HEK293 (cell line): ENCODE results near the gene ATP6V1A.

Source experiments
- CTCF ChIA-PET: fragments of 350-600 bp; formaldehyde crosslinking; extraction: SDS; loops from one replicate; lab custom pipeline; 2021; ENCODE audit warnings: antibody characterized with exemption; lab: Yijun Ruan, JAX
- POLR2A ChIA-PET: fragments of 300-600 bp; formaldehyde crosslinking; extraction: SDS; loops from one replicate; lab custom pipeline; 2020; ENCODE audit warnings: antibody characterized with exemption, inconsistent platforms; lab: Yijun Ruan, JAX
- H3K27ac ChIP-seq: fragments of 200-500 bp; sonication (Bioruptor generic); 2 replicates; pipeline ENCODE4 v1.5.1; 2014; ENCODE audit warnings: low read depth, low read length, control low read depth, inconsistent platforms; ENCODE audit errors: extremely low read depth
- H3K36me3 ChIP-seq, 2 experiments: fragments of 200-500 bp in 1 of 2; sonication (Bioruptor generic) in 1 of 2; 1 replicate in 1 of 2; 2 replicates in 1 of 2; pipeline ENCODE4 v1.5.1; 2014 to 2017; ENCODE audit warnings: inconsistent platforms in 2 of 2, low read length in 2 of 2; ENCODE audit not compliant: control insufficient read depth in 2 of 2, insufficient read depth in 1 of 2
- H3K4me1 ChIP-seq: fragments of 200-500 bp; sonication (Bioruptor generic); 2 replicates; pipeline ENCODE4 v1.5.1; 2014; ENCODE audit warnings: mild to moderate bottlenecking, low read length, inconsistent platforms; ENCODE audit not compliant: control insufficient read depth, insufficient read depth
- H3K4me3 ChIP-seq: 2 replicates; pipeline ENCODE4 v1.5.1; 2011; ENCODE audit warnings: low read depth, mild to moderate bottlenecking, control low read depth, low read length, moderate library complexity
- H3K9me3 ChIP-seq: fragments of 200-500 bp; sonication (Bioruptor generic); 2 replicates; pipeline ENCODE4 v1.5.1; 2014; ENCODE audit warnings: low read depth, low read length, inconsistent platforms; ENCODE audit not compliant: control insufficient read depth, insufficient read depth
- GFI1B ChIP-seq: fragments of 450-650 bp; formaldehyde crosslinking; IDR thresholded peaks from 2 replicates; pipeline ENCODE4 v1.5.1; 2016; ENCODE audit warnings: missing biosample characterization, missing genetic modification characterization
- HOXC10 ChIP-seq: sonication (generic); formaldehyde crosslinking; IDR thresholded peaks from 2 replicates; pipeline ENCODE4 v1.8.1; 2023; ENCODE audit warnings: mild to moderate bottlenecking, missing genetic modification reagents
- INSM2 ChIP-seq: fragments of 450-650 bp; formaldehyde crosslinking; IDR thresholded peaks from 2 replicates; pipeline ENCODE4 v1.5.1; 2016; ENCODE audit warnings: missing biosample characterization, missing genetic modification characterization
- KLF9 ChIP-seq: fragments of 450-650 bp; formaldehyde crosslinking; IDR thresholded peaks from 2 replicates; pipeline ENCODE4 v1.5.1; 2016; ENCODE audit warnings: missing biosample characterization, missing genetic modification characterization, low read depth
- MYNN ChIP-seq: fragments of 450-650 bp; formaldehyde crosslinking; IDR thresholded peaks from 2 replicates; pipeline ENCODE4 v1.5.1; 2016; ENCODE audit warnings: missing biosample characterization, missing genetic modification characterization, borderline replicate concordance
- OSR2 ChIP-seq: fragments of 450-650 bp; formaldehyde crosslinking; IDR thresholded peaks from 2 replicates; pipeline ENCODE4 v1.5.1; 2016; ENCODE audit warnings: missing biosample characterization, missing genetic modification characterization
- REPIN1 ChIP-seq: fragments of 450-650 bp; formaldehyde crosslinking; IDR thresholded peaks from 2 replicates; pipeline ENCODE4 v1.5.1; 2017; ENCODE audit warnings: missing biosample characterization, missing genetic modification characterization, low read depth
- SP2 ChIP-seq: fragments of 450-650 bp; formaldehyde crosslinking; IDR thresholded peaks from 2 replicates; pipeline ENCODE4 v1.5.1; 2016; ENCODE audit warnings: missing biosample characterization, missing genetic modification characterization
- TRIM28 ChIP-seq: IDR thresholded peaks from 2 replicates; pipeline ENCODE4 v1.6.1; 2011; ENCODE audit warnings: low read length, control low read depth, borderline replicate concordance
- ZFHX2 ChIP-seq: fragments of 450-650 bp; formaldehyde crosslinking; conservative IDR thresholded peaks from 2 replicates; pipeline ENCODE4 v1.5.1; 2016; ENCODE audit warnings: missing biosample characterization, missing genetic modification characterization
- ZFP41 ChIP-seq: fragments of 450-650 bp; formaldehyde crosslinking; IDR thresholded peaks from 2 replicates; pipeline ENCODE4 v1.5.1; 2016; ENCODE audit warnings: missing biosample characterization, missing genetic modification characterization, borderline replicate concordance
- ZNF114 ChIP-seq: fragments of 450-650 bp; formaldehyde crosslinking; IDR thresholded peaks from 2 replicates; pipeline ENCODE4 v1.5.0; 2017; ENCODE audit warnings: missing biosample characterization, missing genetic modification characterization
- ZNF140 ChIP-seq: fragments of 450-650 bp; formaldehyde crosslinking; IDR thresholded peaks from 2 replicates; pipeline ENCODE4 v1.5.1; 2016; ENCODE audit warnings: missing biosample characterization, missing genetic modification characterization
- ZNF155 ChIP-seq: fragments of 450-650 bp; formaldehyde crosslinking; IDR thresholded peaks from 2 replicates; pipeline ENCODE4 v1.5.1; 2016; ENCODE audit warnings: missing biosample characterization, missing genetic modification characterization
- ZNF174 ChIP-seq: fragments of 450-650 bp; formaldehyde crosslinking; IDR thresholded peaks from 2 replicates; pipeline ENCODE4 v1.5.0; 2017; ENCODE audit warnings: missing biosample characterization, mild to moderate bottlenecking, missing genetic modification characterization
- ZNF2 ChIP-seq: fragments of 450-650 bp; formaldehyde crosslinking; IDR thresholded peaks from 2 replicates; pipeline ENCODE4 v1.5.1; 2016; ENCODE audit warnings: missing biosample characterization, missing genetic modification characterization
- ZNF423 ChIP-seq: fragments of 450-650 bp; formaldehyde crosslinking; IDR thresholded peaks from 2 replicates; pipeline ENCODE4 v1.5.1; 2016; ENCODE audit warnings: missing biosample characterization, missing genetic modification characterization
- ZNF426 ChIP-seq: fragments of 450-650 bp; formaldehyde crosslinking; IDR thresholded peaks from 2 replicates; pipeline ENCODE4 v1.5.1; 2017; ENCODE audit warnings: missing biosample characterization, missing genetic modification characterization, mild to moderate bottlenecking, inconsistent platforms, moderate library complexity
- ZNF549 ChIP-seq: fragments of 450-650 bp; IDR thresholded peaks from 2 replicates; pipeline ENCODE4 v1.5.1; 2018; ENCODE audit warnings: missing biosample characterization, missing genetic modification characterization, mild to moderate bottlenecking, inconsistent platforms, moderate library complexity
- ZNF571 ChIP-seq: fragments of 450-650 bp; formaldehyde crosslinking; IDR thresholded peaks from 2 replicates; pipeline ENCODE4 v1.5.0; 2017; ENCODE audit warnings: missing biosample characterization, missing genetic modification characterization
- ZNF596 ChIP-seq: fragments of 450-650 bp; IDR thresholded peaks from 2 replicates; pipeline ENCODE4 v1.5.0; 2018; ENCODE audit warnings: missing biosample characterization, mild to moderate bottlenecking, missing genetic modification characterization, moderate library complexity
- ZNF621 ChIP-seq: fragments of 450-650 bp; formaldehyde crosslinking; IDR thresholded peaks from 2 replicates; pipeline ENCODE4 v1.5.1; 2017; ENCODE audit warnings: missing biosample characterization, missing genetic modification characterization
- ZNF623 ChIP-seq: fragments of 450-650 bp; formaldehyde crosslinking; IDR thresholded peaks from 2 replicates; pipeline ENCODE4 v1.5.1; 2016; ENCODE audit warnings: missing biosample characterization, missing genetic modification characterization
- ZNF664 ChIP-seq: fragments of 450-650 bp; formaldehyde crosslinking; IDR thresholded peaks from 2 replicates; pipeline ENCODE4 v1.5.1; 2016; ENCODE audit warnings: missing biosample characterization, missing genetic modification characterization
- ZNF791 ChIP-seq: fragments of 450-650 bp; formaldehyde crosslinking; IDR thresholded peaks from 2 replicates; pipeline ENCODE4 v1.5.1; 2016; ENCODE audit warnings: missing biosample characterization, missing genetic modification characterization
- TF ChIP-seq, protein P1 (sequence below): fragments of 450-650 bp; formaldehyde crosslinking; IDR thresholded peaks from 2 replicates; pipeline ENCODE4; 2016; ENCODE audit warnings: missing biosample characterization, missing genetic modification characterization
- TF ChIP-seq, protein P2 (sequence below): fragments of 450-650 bp; formaldehyde crosslinking; IDR thresholded peaks from 2 replicates; pipeline ENCODE4 v1.5.1; 2016; ENCODE audit warnings: missing biosample characterization, missing genetic modification characterization, borderline replicate concordance
- TF ChIP-seq, protein P3 (sequence below): IDR thresholded peaks from 2 replicates; pipeline ENCODE4 v1.6.1; 2011; ENCODE audit warnings: mild to moderate bottlenecking, low read depth, low read length, borderline replicate concordance

Gene ATP6V1A

GRCh38 chr3:113771993-113772392 is 25.2 kb downstream of the ATP6V1A start:
- Histone ChIP-seq H3K27ac (no peak overlapping the region), H3K9me3 (no peaks in the 10 kb centered on the region), H3K36me3 (no peaks in the 10 kb centered on the region), H3K4me3 (no peak overlapping the region), H3K4me1 (no peaks in the 10 kb centered on the region)
- ChIA-PET CTCF (no interaction called here), POLR2A (no interaction called here)
- TF ChIP-seq ZNF623 (tag by site-specific recombination) (no peak), HOXC10 (CRISPR knock-in tag) (no peak), ZFHX2 (tag by site-specific recombination) (no peak), OSR2 (tag by site-specific recombination) (no peak), ZFP41 (tag by site-specific recombination) (no peak), ZNF140 (tag by site-specific recombination) (no peak), ZNF174 (tag by site-specific recombination) (no peak), INSM2 (tag by site-specific recombination) (no peak), ZNF621 (no peak)
- TF ChIP-seq, protein P1, sequence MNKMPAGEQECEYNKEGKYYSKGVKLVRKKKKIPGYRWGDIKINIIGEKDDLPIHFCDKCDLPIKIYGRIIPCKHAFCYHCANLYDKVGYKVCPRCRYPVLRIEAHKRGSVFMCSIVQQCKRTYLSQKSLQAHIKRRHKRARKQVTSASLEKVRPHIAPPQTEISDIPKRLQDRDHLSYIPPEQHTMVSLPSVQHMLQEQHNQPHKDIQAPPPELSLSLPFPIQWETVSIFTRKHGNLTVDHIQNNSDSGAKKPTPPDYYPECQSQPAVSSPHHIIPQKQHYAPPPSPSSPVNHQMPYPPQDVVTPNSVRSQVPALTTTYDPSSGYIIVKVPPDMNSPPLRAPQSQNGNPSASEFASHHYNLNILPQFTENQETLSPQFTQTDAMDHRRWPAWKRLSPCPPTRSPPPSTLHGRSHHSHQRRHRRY (tag by site-specific recombination), result no peak
- TF ChIP-seq, protein P2, sequence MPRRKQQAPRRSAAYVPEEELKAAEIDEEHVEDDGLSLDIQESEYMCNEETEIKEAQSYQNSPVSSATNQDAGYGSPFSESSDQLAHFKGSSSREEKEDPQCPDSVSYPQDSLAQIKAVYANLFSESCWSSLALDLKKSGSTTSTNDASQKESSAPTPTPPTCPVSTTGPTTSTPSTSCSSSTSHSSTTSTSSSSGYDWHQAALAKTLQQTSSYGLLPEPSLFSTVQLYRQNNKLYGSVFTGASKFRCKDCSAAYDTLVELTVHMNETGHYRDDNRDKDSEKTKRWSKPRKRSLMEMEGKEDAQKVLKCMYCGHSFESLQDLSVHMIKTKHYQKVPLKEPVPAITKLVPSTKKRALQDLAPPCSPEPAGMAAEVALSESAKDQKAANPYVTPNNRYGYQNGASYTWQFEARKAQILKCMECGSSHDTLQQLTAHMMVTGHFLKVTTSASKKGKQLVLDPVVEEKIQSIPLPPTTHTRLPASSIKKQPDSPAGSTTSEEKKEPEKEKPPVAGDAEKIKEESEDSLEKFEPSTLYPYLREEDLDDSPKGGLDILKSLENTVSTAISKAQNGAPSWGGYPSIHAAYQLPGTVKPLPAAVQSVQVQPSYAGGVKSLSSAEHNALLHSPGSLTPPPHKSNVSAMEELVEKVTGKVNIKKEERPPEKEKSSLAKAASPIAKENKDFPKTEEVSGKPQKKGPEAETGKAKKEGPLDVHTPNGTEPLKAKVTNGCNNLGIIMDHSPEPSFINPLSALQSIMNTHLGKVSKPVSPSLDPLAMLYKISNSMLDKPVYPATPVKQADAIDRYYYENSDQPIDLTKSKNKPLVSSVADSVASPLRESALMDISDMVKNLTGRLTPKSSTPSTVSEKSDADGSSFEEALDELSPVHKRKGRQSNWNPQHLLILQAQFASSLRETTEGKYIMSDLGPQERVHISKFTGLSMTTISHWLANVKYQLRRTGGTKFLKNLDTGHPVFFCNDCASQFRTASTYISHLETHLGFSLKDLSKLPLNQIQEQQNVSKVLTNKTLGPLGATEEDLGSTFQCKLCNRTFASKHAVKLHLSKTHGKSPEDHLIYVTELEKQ (tag by site-specific recombination), result no peak

DNA sequence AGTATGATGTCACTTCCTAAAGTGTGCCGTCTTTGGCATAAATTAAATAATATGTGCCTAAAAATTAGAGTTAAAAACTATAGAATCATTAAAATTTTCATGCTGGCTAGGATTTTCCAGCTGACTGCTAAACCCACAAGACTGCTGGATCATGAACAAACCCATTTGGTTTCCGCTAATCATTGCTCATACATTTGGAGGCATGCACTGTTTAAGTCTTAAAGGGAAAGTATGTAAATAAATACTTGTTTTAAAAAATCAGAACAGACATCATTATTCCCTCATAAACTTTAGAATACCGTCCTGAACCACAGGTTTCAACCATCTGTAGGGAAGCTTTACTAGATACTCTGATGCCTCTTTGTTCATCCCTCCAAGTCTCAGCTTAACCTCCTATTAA is 26.5 kb downstream of the ATP6V1A start:
- no peaks in the 10 kb centered on the region for H3K9me3 ChIP-seq
- H3K27ac ChIP-seq, result no peak overlapping the region
- no peaks in the 10 kb centered on the region for H3K4me1 ChIP-seq
- H3K36me3 ChIP-seq, result no peaks in the 10 kb centered on the region
- ChIA-PET POLR2A (no interaction called here), CTCF (no interaction called here)
- TF ChIP-seq SP2, result no peak
- no peak for TF ChIP-seq ZNF426 (tag by site-specific recombination)
- H3K4me3 ChIP-seq, result no peak overlapping the region

- CTCF ChIA-PET, result no interaction called here
- Histone ChIP-seq H3K36me3 (0 out of 3 replicates have a peak, but pooled peaks cover 0 to 4% of the 10 kb centered on the region in 2 experiments), H3K4me1 (no peaks in the 10 kb centered on the region), H3K4me3 (no peak overlapping the region), H3K27ac (no peak overlapping the region), H3K9me3 (no peaks in the 10 kb centered on the region)
- POLR2A ChIA-PET, result no interaction called here
- TF ChIP-seq REPIN1 (no peak), ZNF571 (tag by site-specific recombination) (no peak), KLF9 (tag by site-specific recombination) (no peak), ZNF596 (tag by site-specific recombination) (no peak), ZNF114 (tag by site-specific recombination) (no peak), ZNF791 (no peak), ZNF664 (tag by site-specific recombination) (no peak), ZNF423 (tag by site-specific recombination) (no peak), ZNF155 (no peak), TRIM28 (no peak), GFI1B (tag by site-specific recombination) (no peak), MYNN (tag by site-specific recombination) (no peak), ZNF2 (tag by site-specific recombination) (no peak), ZNF549 (tag by site-specific recombination) (no peak)
- TF ChIP-seq, protein P3, sequence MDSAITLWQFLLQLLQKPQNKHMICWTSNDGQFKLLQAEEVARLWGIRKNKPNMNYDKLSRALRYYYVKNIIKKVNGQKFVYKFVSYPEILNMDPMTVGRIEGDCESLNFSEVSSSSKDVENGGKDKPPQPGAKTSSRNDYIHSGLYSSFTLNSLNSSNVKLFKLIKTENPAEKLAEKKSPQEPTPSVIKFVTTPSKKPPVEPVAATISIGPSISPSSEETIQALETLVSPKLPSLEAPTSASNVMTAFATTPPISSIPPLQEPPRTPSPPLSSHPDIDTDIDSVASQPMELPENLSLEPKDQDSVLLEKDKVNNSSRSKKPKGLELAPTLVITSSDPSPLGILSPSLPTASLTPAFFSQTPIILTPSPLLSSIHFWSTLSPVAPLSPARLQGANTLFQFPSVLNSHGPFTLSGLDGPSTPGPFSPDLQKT, result no peak
Observed at GRCh38 chr3:113775516-113775915, 28.7 kb downstream of the ATP6V1A start.
